ENCODE results near the gene PDZD8.
"Not testable (repeated sequence)": the region's sequence is repeated elsewhere in the genome, so short reads cannot be mapped to it uniquely, and the experiment has no call there.

Gene PDZD8

GRCh38 chr10:117255835-117256460 is 119.3 kb downstream of the PDZD8 start:
- no peak for DNase-seq (ENCODE audit: low read depth, low spot score)

- DNase-seq (ENCODE audit: low read depth, low spot score) = no peak
Measured at GRCh38 chr10:117254774-117255735, 120.2 kb downstream of the PDZD8 start.

GRCh38 chr10:117254338-117254737 is 120.9 kb downstream of the PDZD8 start:
- DNase-seq (ENCODE audit: low read depth, low spot score) = no peak

- no peak for DNase-seq (ENCODE audit: low read depth, low spot score)
Measured at GRCh38 chr10:117253908-117254307, 121.3 kb downstream of the PDZD8 start.

GRCh38 chr10:117250411-117250810 is 124.8 kb downstream of the PDZD8 start:
- no peak for DNase-seq (ENCODE audit: low read depth, low spot score)

GRCh38 chr10:117249493-117250093 is 125.6 kb downstream of the PDZD8 start:
- DNase-seq (ENCODE audit: low read depth, low spot score) = no peak

GRCh38 chr10:117248750-117249465 is 126.3 kb downstream of the PDZD8 start:
- DNase-seq (ENCODE audit: low read depth, low spot score) = no peak

- no peak for DNase-seq (ENCODE audit: low read depth, low spot score)
Measured at GRCh38 chr10:117246997-117247671, 128.1 kb downstream of the PDZD8 start.

GRCh38 chr10:117242463-117242832 is 132.8 kb downstream of the PDZD8 start:
- no peak for DNase-seq (ENCODE audit: low read depth, low spot score)

GRCh38 chr10:117241541-117242462 is 133.4 kb downstream of the PDZD8 start:
- DNase-seq (ENCODE audit: low read depth, low spot score) = no peak

- no peak for DNase-seq (ENCODE audit: low read depth, low spot score)
Measured at GRCh38 chr10:117240621-117241529, 134.4 kb downstream of the PDZD8 start, which contains the start of gene SLC18A2. Gene SLC18A2 (plus strand): TSS chr10:117241114. CDS start chr10:117241694, 580 bp downstream.

GRCh38 chr10:117239721-117240620 is 135.3 kb downstream of the PDZD8 start:
- no peak for DNase-seq (ENCODE audit: low read depth, low spot score)

- DNase-seq (ENCODE audit: low read depth, low spot score) = no peak
Measured at GRCh38 chr10:117239051-117239450, 136.2 kb downstream of the PDZD8 start.

GRCh38 chr10:117237401-117237991 is 137.7 kb downstream of the PDZD8 start:
- DNase-seq (ENCODE audit: low read depth, low spot score) = no peak

GRCh38 chr10:117230107-117230506 is 145.1 kb downstream of the PDZD8 start:
- not testable (repeated sequence) for DNase-seq (ENCODE audit: low read depth, low spot score)

- no peak for DNase-seq (ENCODE audit: low read depth, low spot score)
Measured at GRCh38 chr10:117228210-117228609, 147.0 kb downstream of the PDZD8 start.
